HG03139 (cell line): Measurements from ENCODE around the gene LHB.

Experiments used
- ATAC-seq: cut with Tn5 transposase; IDR thresholded peaks from one replicate; pipeline ENCODE4 v1.9.1; 2021; ENCODE audit not compliant: unreplicated experiment

The LHB gene

GRCh38 chr19:49014123-49014869 is 2.6 kb downstream of the LHB start:
- ATAC-seq, result no peak

DNA sequence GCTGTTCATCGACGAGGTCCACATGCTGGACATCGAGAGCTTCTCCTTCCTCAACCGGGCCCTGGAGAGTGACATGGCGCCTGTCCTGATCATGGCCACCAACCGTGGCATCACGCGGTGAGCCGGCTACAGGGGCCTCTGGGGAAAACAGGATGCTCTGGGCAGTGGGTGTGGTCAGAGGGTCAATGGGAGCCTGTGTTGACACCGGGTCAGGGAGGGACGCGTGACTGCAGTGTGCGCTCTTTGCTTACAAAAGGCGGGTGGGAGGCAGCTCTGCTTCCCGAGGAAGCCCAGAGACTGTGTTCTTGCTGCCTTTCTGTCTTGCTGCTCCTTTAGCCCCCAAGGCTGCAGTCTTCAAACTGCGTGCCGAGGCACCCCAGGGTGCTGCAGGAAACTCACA is 5.7 kb downstream of the LHB start:
- ATAC-seq, result no peak

- no peak for ATAC-seq
These were observed 6.4 kb downstream of the LHB start for GRCh38 chr19:49010453-49010852.

- no peak for ATAC-seq
These were observed 7.1 kb downstream of the LHB start for GRCh38 chr19:49009828-49010227.

GRCh38 chr19:49006905-49007304 is 10.0 kb downstream of the LHB start:
- no peak for ATAC-seq

GRCh38 chr19:49004964-49005614 is 11.8 kb downstream of the LHB start:
- ATAC-seq, result no peak

DNA sequence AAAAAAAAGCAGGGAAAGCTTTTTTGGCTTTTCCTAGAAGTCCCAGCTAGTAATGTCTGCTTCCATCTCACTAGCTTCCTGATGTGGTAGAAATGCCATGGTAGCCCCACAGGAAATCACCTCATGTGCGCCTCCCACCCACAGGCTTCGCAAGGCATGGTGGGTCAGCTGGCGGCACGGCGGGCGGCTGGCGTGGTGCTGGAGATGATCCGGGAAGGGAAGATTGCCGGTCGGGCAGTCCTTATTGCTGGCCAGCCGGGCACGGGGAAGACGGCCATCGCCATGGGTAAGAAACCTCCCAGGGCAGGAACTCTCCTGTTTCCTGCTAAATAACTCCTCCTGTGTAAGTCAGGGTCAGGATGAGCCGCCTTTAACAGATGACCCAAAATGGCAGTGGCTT is 12.8 kb downstream of the LHB start:
- no peak for ATAC-seq

GRCh38 chr19:48999481-49000325 is 17.2 kb downstream of the LHB start:
- no peak for ATAC-seq

DNA sequence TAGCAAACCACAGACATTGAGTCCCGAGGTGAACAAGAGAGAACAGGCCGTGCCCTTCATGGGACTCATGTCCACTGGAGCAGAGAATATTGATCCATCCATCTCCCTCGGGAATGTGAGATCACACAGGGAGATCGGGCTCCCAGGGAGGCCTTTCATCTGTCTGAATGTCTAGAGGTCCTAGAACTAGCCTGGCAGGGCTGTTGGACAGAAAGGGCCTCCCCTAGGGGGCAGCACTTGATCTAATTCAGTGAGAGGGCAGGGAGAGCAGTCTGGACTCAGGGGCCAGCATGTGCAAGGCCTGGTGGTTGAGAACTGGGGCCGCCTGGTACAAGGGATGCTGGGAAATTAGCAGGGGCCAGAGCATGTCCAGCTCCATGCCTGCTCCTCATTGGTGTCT is 18.9 kb downstream of the LHB start:
- ATAC-seq, result no peak

- no peak for ATAC-seq
These were observed 22.9 kb downstream of the LHB start for GRCh38 chr19:48994035-48994386.

DNA sequence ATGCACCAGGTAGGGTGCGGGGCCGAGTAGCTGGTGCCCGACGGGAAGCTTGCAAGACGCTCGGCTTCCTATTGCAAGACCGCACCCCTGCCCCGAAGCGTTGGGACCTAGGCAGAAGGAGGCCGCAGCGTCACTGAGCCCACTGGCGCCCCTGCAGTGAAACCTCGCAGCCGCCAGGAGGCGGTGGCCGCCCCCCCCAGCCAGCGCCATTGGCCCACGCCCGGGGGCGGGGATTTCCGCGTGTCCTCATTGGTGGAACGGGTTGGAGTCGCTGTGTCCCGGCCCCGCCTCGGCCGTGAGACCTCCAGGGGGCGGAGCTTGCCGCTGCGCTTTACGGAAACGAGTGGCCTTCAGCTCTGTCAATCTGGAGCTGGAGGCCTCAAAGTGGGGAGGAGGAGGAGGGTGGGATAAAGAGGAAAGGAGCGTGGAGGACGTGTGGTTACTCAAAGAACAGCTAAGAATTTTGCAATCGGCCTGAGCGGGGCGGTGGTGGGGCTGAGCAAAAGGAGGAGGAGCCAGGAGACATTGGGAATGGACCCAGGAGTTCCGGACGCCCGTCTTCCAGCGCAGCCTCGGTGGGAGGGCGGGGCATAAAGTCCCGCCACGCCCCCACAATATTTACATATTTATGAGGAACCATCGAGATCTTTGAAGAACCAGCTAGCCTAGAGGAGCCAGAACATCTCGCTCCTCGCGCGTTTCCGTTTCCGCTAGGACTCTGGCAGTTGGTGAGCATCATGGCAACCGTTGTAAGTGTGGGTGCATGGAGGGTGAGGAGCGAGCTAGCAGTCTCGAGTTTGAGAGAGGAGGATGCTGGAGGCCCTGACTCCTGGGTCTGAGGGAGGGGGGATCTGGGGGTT is 23.5 kb downstream of the LHB start, which contains the start of the genes GYS1 and RUVBL2:
TSS of gene GYS1 (minus strand) at position 135 of the 860 bp plus-strand sequence. CDS start 197 bp downstream, outside the sequence.
TSS of gene RUVBL2 (plus strand) at position 713 of the 860 bp plus-strand sequence. CDS start at position 738, 25 bp downstream.
- ATAC-seq, result peak; percentile 87

- ATAC-seq, result no peak
These were observed 24.2 kb downstream of the LHB start for GRCh38 chr19:48992581-48993174.

DNA sequence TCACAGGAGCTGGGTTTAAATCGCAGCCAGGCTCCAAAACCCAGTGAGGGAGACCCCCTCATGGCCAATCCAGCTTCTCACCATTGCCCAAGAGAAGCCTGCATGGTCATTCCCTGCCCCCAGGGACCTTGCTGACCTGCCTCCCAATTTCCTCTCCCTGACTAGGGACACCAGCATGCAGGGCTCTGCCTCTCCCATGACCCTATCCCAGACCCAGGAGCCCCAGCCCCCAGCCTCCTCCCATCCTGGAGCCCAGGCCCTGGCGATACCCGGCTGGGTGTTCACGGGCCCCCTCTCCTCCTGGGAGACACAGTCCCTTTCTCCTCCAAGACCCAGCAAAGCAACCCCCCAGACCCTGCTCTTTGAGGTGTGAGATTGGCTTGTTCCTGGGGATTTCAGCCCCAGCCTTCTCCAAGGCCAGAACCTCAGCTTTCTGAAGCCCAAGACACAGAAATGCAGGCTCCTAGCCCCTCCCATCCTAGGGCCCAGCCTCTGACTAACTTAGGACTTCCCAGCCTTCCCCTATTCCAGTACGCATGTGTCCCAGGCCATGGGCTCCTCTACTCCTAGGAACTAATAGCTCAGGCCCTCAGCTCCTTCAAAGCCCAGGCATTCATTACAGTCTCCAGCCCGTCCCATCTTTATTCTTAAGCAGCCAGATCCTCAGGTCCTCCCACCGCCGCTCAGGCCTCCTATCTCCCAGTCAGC is 24.9 kb downstream of the LHB start:
- ATAC-seq, result no peak

DNA sequence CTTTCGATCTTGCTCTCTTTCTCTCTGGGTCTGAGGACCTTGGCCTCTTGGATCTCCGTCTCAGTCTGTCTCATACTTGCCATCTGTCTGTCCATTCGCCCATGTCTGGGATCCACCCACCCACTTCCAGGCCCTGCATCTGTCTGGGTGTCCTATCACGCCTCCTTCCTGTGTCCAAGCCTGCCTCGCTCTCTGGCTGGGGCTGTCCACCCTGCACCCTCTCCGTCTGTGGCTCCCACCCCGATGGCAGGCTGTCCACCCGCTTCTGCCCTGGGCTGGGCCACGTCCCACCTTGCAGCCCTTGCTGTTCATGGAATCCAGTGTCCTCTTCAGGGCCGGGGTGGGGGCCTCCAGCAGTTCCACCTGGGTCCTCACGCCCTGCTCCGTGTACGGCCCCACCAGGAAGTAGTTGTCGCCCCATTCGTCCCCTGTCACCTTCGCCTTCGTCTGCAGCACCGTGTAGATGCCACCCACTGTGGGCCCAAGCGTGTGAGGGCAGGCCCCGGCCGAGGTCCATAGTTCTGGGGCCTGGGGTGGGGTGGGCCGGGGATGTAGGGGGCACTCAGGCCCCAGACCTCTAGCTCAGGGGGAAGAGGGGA is 25.8 kb downstream of the LHB start:
- ATAC-seq, result no peak

DNA sequence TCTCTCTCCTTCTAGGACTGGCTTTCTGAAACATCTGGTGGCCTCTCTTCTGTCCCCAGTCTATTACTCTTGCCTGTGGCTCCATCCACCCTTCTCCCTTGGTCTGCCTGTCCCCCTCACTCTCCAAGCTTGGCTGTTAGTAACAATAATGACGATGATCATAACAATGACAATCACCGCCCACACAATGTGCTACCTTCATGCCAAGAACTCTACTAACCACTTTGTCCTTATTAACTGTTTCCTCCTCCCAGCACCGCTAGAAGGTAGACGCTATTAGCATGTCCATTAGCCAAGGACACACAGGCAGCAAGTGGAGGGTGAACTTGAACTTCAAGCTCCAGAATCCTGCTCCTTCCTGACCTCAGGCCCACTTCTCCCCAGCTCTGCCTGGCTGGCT is 26.5 kb downstream of the LHB start:
- ATAC-seq, result no peak

GRCh38 chr19:48989701-48990291 is 27.1 kb downstream of the LHB start:
- no peak for ATAC-seq

GRCh38 chr19:48988860-48989259 is 28.0 kb downstream of the LHB start:
- no peak for ATAC-seq

DNA sequence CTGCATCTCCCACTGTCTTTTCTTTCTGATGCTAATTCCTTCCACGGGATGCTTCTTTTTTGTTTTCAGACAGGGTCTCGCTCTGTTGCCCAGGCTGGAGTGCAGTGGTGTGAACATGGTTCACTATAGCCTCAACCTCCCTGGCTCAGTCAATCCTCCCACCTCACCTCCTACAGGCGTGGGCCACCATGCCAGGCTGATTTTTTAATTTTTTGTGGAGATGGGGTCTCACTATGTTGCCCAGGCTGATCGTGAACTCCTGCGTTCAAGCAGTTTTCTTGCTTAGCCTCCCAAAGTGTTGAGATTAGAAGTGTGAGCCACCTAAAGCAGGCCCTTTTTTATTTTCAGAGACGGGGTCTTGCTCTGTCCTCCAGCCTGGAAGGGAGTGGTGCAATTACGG is 28.6 kb downstream of the LHB start:
- no peak for ATAC-seq

DNA sequence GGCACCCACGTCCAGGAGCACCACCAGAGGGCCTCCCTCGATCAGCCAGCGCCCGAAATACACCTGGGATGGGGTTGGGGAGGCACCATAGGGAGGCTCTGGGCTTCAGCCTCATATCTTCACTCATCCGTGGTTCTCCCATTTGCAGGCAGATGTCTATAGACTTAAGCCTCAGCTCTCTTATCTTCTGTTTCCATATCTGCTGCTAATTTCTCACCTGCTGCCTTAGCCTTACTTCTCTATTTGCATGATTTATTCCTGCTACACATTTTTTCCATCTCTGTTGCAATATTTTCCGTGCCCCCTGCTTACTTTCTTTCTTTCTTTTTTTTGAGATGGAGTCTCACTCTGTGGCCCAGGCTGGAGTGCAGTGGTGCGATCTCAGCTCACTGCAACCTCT is 29.6 kb downstream of the LHB start:
- no peak for ATAC-seq
